ENCODE results near the gene DPP10. TPM values are rescaled to one million over a fixed set of nuclear protein-coding genes. Genes with fewer than 3 reads are reported as not detected.

The DPP10 gene
- total and polyA plus RNA-seq, 4 donors = 0.04 to 4.1 (median 0.48) TPM

DNA sequence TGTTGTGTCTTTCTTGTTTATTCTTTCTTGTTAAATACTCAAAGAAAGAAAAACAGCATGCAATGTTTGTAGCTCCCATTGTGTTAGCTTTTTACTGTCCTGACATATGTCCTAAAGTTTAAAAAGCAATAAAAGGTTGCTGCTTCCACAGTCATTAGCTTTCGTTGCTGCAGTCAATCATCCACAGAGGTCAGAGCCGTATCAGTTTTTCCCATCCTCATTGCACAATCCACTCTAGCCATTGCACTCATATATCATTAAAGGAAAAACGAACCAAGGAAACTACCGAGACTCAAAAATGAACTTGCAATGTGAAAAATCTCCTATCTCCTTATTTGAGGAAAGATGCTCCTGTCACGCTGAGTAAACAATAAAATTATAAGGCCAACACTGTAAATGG, 954.1 kb downstream of the DPP10 start:
- H3K4me3 ChIP-seq (ENCODE audit: low read depth in 1 of 3, low read length in 3 of 3) = no peak overlapping the region
- TF ChIP-seq EGR1 (IDR thresholded peaks at IDR 0.05; ENCODE audit: low read depth in 2 of 2) (no peak), GABPA (IDR thresholded peaks at IDR 0.05 in 1 of 2, conservative IDR thresholded peaks at IDR 0.05 in 1 of 2) (no peak), RXRA (IDR thresholded peaks at IDR 0.05) (no peak), HNF4G (IDR thresholded peaks at IDR 0.05) (no peak), RAD21 (IDR thresholded peaks at IDR 0.05) (no peak), FOXA1 (IDR thresholded peaks at IDR 0.05) (no peak), TAF1 (conservative IDR thresholded peaks at IDR 0.05) (no peak), YY1 (IDR thresholded peaks at IDR 0.05) (no peak), NR2F2 (IDR thresholded peaks at IDR 0.05) (no peak)
- TF ChIP-seq, protein P1, sequence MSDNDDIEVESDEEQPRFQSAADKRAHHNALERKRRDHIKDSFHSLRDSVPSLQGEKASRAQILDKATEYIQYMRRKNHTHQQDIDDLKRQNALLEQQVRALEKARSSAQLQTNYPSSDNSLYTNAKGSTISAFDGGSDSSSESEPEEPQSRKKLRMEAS (IDR thresholded peaks at IDR 0.05) = no peak
- no peaks in the 10 kb centered on the region for H3K27me3 ChIP-seq (ENCODE audit: control insufficient read depth in 4 of 4, insufficient read depth in 4 of 4, low read length in 3 of 4)
- no peaks in the 10 kb centered on the region for H3K36me3 ChIP-seq (ENCODE audit: control insufficient read depth in 4 of 4, insufficient read depth in 3 of 4, low read depth in 1 of 4, low read length in 3 of 4)
- H3K4me1 ChIP-seq (ENCODE audit: control insufficient read depth in 4 of 4, insufficient read depth in 4 of 4, low read length in 3 of 4) = no peaks in the 10 kb centered on the region
- H3K9me3 ChIP-seq (ENCODE audit: control insufficient read depth in 4 of 4, low read length in 3 of 4) = peaks cover 0 to 8% (median 0%) of the 10 kb centered on the region in 4 donors
- WGBS = 32% methylated on average over 5 of the region's 5 CpGs
- no peak overlapping the region for H3K9ac ChIP-seq (ENCODE audit: low read depth in 1 of 2, low read length in 2 of 2)
- no peak overlapping the region for H3K27ac ChIP-seq (ENCODE audit: low read depth in 1 of 2, low read length in 2 of 2)
- no peak for DNase-seq (ENCODE audit: low spot score)

DNA sequence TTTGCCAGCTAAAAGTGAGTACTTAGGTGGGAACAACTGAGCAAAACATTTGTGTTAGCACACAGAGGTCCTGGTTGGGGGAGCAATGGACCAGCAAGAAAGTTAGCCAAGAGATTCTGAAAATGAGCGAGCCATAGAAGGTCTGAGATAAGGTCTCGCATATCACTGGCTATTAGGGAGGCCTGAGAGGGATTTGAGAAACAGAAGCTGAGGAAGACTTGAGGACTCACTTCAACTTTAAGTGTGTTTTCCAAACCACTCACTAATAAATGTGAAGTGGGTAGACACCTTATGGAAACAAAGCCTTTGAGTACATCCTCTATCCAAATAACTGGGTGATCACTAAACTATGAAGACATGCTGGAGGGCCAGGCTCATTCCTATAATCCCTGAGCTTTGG, 958.5 kb downstream of the DPP10 start:
- 95% methylated on average over 2 of the region's 2 CpGs for whole genome bisulfite sequencing
- TF ChIP-seq, protein P2, sequence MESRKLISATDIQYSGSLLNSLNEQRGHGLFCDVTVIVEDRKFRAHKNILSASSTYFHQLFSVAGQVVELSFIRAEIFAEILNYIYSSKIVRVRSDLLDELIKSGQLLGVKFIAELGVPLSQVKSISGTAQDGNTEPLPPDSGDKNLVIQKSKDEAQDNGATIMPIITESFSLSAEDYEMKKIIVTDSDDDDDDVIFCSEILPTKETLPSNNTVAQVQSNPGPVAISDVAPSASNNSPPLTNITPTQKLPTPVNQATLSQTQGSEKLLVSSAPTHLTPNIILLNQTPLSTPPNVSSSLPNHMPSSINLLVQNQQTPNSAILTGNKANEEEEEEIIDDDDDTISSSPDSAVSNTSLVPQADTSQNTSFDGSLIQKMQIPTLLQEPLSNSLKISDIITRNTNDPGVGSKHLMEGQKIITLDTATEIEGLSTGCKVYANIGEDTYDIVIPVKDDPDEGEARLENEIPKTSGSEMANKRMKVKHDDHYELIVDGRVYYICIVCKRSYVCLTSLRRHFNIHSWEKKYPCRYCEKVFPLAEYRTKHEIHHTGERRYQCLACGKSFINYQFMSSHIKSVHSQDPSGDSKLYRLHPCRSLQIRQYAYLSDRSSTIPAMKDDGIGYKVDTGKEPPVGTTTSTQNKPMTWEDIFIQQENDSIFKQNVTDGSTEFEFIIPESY (IDR thresholded peaks at IDR 0.05) = no peak
- TF ChIP-seq, protein P3, sequence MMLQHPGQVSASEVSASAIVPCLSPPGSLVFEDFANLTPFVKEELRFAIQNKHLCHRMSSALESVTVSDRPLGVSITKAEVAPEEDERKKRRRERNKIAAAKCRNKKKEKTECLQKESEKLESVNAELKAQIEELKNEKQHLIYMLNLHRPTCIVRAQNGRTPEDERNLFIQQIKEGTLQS (IDR thresholded peaks at IDR 0.05) = no peak
- TF ChIP-seq, protein P4, sequence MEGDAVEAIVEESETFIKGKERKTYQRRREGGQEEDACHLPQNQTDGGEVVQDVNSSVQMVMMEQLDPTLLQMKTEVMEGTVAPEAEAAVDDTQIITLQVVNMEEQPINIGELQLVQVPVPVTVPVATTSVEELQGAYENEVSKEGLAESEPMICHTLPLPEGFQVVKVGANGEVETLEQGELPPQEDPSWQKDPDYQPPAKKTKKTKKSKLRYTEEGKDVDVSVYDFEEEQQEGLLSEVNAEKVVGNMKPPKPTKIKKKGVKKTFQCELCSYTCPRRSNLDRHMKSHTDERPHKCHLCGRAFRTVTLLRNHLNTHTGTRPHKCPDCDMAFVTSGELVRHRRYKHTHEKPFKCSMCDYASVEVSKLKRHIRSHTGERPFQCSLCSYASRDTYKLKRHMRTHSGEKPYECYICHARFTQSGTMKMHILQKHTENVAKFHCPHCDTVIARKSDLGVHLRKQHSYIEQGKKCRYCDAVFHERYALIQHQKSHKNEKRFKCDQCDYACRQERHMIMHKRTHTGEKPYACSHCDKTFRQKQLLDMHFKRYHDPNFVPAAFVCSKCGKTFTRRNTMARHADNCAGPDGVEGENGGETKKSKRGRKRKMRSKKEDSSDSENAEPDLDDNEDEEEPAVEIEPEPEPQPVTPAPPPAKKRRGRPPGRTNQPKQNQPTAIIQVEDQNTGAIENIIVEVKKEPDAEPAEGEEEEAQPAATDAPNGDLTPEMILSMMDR (IDR thresholded peaks at IDR 0.05; ENCODE audit: low read depth, low read length, missing input control) = no peak
- TF ChIP-seq FOXA1 (IDR thresholded peaks at IDR 0.05) (no peak), NR2F2 (IDR thresholded peaks at IDR 0.05) (no peak), YY1 (IDR thresholded peaks at IDR 0.05) (no peak), RAD21 (IDR thresholded peaks at IDR 0.05) (no peak)
- H3K9ac ChIP-seq (ENCODE audit: low read depth in 1 of 2, low read length in 2 of 2) = no peak overlapping the region
- peaks cover 0 to 11% (median 0%) of the 10 kb centered on the region in 4 donors for H3K9me3 ChIP-seq (ENCODE audit: control insufficient read depth in 4 of 4, low read length in 3 of 4)
- H3K4me3 ChIP-seq (ENCODE audit: low read depth in 1 of 3, low read length in 3 of 3) = no peak overlapping the region
- DNase-seq (ENCODE audit: low spot score) = no peak
- H3K4me1 ChIP-seq (ENCODE audit: control insufficient read depth in 4 of 4, insufficient read depth in 4 of 4, low read length in 3 of 4) = no peaks in the 10 kb centered on the region
- H3K36me3 ChIP-seq (ENCODE audit: control insufficient read depth in 4 of 4, insufficient read depth in 3 of 4, low read depth in 1 of 4, low read length in 3 of 4) = no peaks in the 10 kb centered on the region
- H3K27ac ChIP-seq (ENCODE audit: low read depth in 1 of 2, low read length in 2 of 2) = no peak overlapping the region
- H3K27me3 ChIP-seq (ENCODE audit: control insufficient read depth in 4 of 4, insufficient read depth in 4 of 4, low read length in 3 of 4) = no peaks in the 10 kb centered on the region

DNA sequence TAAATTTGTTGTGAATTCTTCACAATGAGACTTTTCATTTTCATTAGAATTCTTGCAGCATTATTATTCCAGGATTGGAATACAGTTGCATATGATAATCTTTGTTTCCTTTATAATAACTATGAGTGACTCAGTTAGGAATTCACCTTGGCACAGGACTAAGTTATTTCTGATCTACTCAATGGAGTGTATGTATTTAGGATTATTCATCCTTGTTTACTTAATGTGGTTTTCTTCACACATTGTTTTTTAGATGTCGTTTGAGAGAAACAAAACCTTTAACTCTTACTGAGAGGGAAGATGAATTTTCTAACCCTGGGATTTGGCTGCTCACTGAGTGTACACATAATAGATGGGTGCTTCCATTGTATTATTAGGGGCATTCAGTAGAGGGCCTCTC, 970.1 kb downstream of the DPP10 start:
- WGBS = 31% methylated on average over 1 of the region's 1 CpG
- DNase-seq (ENCODE audit: low spot score) = no peak
- Histone ChIP-seq H3K9me3 (ENCODE audit: control insufficient read depth in 4 of 4, low read length in 3 of 4) (no peaks in the 10 kb centered on the region), H3K9ac (ENCODE audit: low read depth in 1 of 2, low read length in 2 of 2) (no peak overlapping the region), H3K27ac (ENCODE audit: low read depth in 1 of 2, low read length in 2 of 2) (no peak overlapping the region), H3K36me3 (ENCODE audit: control insufficient read depth in 4 of 4, insufficient read depth in 3 of 4, low read depth in 1 of 4, low read length in 3 of 4) (no peaks in the 10 kb centered on the region), H3K4me3 (ENCODE audit: low read depth in 1 of 3, low read length in 3 of 3) (no peak overlapping the region), H3K27me3 (ENCODE audit: control insufficient read depth in 4 of 4, insufficient read depth in 4 of 4, low read length in 3 of 4) (no peaks in the 10 kb centered on the region), H3K4me1 (ENCODE audit: control insufficient read depth in 4 of 4, insufficient read depth in 4 of 4, low read length in 3 of 4) (no peaks in the 10 kb centered on the region)
- TF ChIP-seq JUND (IDR thresholded peaks at IDR 0.05) (no peak), SP1 (IDR thresholded peaks at IDR 0.05) (no peak), GABPA (IDR thresholded peaks at IDR 0.05 in 1 of 2, conservative IDR thresholded peaks at IDR 0.05 in 1 of 2) (no peak), HNF4G (IDR thresholded peaks at IDR 0.05) (no peak), RAD21 (IDR thresholded peaks at IDR 0.05) (no peak), FOXA2 (IDR thresholded peaks at IDR 0.05) (no peak)
- TF ChIP-seq, protein P4 (IDR thresholded peaks at IDR 0.05; ENCODE audit: low read depth, low read length, missing input control) = no peak

Measured in liver (tissue), 9 donors.